Fibroblast of peridontal ligament (primary cell): ENCODE data around the gene FOXL3.
A peak's percentile ranks its signal among the peaks of the same experiment; 100 is the strongest.
"Not testable (repeated sequence)": the region's sequence is repeated elsewhere in the genome, so short reads cannot be mapped to it uniquely, and the experiment has no call there.

Source experiments
- DNase-seq: peaks from one replicate; pipeline ENCODE4 v3.0.0-alpha.2; 2010; ENCODE audit errors: extremely low read depth

The FOXL3 gene

DNA sequence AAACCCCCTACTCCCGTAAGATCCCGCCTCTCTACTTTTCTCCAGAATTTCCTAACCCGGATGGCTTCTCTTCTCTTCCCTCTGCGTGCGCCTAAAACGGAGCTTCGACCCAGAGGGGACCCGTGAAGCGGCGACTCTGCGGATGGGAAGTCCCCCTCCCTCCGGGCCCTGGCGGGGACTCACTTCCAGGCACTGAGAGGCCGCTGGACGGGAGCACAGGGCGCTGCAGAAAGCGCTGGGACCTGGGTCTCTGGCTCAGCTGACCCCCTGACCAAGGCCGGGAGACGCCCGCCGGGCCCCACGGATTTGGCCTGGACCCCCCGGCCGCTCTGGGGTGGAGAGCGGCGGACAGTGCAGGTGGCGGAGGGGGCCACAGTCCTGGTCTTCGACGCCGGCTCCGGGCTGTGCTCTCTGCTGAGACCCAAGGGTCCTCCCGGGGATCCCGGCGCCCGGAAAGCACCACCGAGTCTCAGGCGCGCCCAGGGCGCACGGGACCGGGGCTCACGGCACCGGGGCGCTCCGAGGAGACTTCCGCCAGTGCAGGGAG, 688 bp upstream of the FOXL3 start:
- no peak for DNase-seq

- DNase-seq: no peak
Observed at GRCh38 chr7:290554-291372, 793 bp downstream of the FOXL3 start.

DNA sequence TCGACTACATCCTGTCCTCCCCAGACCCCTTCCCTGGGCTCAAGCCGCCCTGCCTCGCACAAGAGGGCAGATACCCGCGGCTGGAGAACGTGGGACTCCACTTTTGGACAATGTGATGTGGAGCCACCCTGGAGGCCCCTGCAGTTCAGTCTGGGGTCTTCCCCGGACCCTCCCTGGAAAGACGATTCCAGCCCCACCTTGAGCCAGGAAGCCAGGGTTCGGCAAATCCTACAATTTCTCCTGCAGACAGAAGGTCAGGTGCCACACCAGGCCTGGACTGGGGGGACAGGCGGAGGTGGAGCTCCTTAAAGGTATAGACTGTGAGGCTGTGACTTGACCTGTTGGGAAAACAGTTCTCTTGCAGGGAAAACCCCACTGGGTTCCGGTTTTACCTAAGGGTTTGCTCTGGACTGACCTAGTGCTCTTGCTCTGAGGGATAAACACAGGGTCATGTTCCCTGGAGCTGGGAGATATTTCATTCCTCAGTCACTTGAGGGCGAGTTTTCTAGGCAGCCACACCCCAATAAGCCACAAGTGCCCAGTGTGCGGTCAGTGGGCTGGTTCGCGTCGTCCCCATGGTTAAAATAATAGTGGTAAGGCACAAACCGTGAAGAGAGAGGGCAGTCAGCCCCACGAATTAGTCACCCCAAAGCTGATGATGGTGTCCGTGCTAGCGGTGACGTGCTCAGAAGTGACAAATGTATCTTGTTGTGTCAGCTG, 1.6 kb downstream of the FOXL3 start:
- no peak for DNase-seq

DNA sequence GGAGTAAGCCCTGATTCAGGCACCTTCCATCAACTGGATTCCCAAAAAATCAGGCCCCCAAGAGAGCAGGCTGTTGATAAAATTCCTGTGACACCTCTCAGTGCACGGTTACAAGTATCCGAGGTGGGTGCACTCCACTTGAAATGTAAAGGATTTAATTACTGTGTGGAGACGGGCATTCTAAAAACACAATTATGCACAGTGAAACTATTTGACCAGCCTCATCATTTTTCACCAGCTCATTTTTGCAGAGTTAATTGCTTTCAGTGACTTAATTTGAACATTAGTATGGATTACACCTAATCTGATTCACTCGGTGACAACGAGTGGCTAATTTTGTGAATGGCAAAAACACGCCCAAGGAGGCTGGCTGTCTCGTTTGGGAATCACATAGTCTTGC, 2.3 kb downstream of the FOXL3 start:
- no peak for DNase-seq

- no peak for DNase-seq
Observed at GRCh38 chr7:292826-293225, 2.9 kb downstream of the FOXL3 start.

GRCh38 chr7:293681-294439, 3.9 kb downstream of the FOXL3 start:
- no peak for DNase-seq

GRCh38 chr7:294440-295154, 4.6 kb downstream of the FOXL3 start:
- no peak for DNase-seq

DNA sequence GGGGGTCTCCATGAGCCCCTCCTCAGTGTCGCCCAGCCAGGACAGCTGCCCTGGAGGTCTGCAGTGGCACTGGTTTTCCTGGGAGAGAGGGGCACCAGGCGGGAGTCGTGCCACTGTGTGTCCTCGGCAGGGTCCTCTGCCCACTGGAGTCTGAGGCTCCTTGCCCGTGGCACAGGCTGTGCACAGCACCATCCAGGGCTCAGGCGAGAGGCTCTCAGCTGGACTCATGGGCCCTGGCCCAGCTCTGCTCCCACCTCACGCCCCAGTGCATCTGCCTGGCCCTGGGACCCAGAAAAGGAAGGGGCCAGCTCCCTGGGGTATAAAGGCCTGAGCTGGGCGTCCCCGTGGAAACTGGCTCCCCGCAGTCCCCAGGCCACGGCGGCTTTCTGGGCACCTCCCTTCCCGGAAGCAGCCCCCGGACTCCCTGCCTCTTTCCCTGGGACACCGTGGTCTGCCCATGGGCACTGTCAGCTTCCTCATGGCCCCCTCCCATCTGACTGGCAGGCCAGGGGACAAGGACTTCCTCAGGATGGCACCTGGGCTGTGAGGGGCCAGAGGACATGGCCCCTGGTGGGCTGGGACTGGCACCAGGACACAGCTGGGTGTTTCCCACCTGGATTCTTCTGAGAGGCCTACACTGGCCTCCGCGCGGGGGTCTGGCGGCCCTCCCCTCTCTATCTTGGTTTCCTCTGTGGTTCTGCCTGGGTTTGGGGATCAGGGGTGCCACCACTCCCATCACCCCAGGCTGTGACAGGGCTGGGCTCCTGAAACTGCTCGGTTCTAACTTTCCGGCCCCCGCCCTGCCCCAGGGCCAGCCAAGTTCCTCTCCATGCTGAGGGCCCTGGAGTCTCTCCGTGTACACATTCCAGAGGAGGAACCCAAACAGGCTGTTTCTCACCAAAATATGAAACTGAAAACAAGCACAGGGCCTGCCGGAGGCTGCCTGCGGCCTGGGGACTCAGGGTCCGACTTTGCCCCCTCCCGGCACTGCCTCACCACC, 5.5 kb downstream of the FOXL3 start:
- DNase-seq: peak; percentile 5

DNA sequence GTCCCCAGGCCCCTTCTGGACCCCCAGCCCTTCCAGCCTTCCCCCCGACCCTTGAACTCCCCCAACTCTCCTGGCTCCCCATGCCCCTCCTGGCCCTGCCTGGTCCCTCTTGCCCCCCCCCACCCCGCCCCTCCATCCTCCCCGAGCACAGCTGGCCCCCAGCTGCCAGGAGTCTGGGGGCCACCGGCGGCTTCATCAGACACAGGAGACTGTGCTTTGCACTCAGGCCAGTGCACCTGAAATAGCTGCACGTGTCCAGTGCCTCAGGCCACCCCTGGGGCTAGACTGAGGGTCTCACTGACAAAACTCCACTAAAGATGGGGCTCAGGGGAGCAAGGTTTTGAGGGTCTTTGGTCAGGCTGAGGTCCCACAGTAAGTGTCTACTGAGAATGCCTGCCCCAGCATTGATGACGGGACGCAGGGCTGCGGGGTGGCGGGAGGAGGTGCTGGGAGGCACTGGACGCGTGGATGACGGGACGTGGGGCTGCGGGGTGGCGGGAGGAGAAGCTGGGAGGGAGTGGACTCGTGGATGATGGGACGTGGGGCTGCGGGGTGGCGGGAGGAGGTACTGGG, 6.5 kb downstream of the FOXL3 start:
- DNase-seq: no peak

DNA sequence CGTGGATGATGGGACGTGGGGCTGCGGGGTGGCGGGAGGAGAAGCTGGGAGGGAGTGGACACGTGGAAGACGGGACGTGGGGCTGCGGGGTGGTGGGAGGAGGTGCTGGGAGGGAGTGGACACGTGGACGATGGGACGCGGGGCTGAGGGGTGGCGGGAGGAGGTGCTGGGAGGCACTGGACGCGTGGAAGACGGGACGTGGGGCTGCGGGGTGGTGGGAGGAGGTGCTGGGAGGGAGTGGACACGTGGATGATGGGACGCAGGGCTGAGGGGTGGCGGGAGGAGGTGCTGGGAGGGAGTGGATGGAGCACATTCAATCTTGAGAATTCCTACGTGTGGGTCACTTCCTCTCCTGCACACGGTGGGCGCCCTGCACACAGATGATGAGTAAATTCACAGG, 7.2 kb downstream of the FOXL3 start:
- not testable (repeated sequence) for DNase-seq

- DNase-seq: no peak
Observed at GRCh38 chr7:297611-298374, 7.8 kb downstream of the FOXL3 start.

- DNase-seq: no peak
Observed at GRCh38 chr7:298375-298702, 8.4 kb downstream of the FOXL3 start.

GRCh38 chr7:298743-299142, 8.8 kb downstream of the FOXL3 start:
- no peak for DNase-seq

GRCh38 chr7:299169-299568, 9.2 kb downstream of the FOXL3 start:
- no peak for DNase-seq

GRCh38 chr7:299628-300027, 9.7 kb downstream of the FOXL3 start:
- no peak for DNase-seq

DNA sequence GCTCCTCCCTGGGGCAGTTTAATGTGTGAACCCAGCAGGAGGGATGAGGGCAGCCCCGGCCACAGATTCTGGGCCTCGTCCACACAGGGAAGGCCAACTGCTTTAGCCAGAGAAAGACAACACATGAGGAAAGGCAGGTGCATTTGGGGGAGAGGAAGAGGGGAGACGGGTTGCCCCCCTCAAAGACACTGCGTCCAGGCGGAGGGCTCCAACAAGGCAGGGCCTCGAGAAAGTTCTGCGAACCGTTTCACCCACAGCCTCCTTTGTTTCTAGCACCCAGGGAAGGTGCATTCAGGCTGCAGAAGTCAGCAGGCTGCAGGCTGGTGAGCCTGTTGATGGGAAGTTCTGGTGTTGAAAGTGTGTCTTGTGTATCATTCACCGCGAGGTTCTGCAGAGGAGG, 10.1 kb downstream of the FOXL3 start:
- DNase-seq: no peak

GRCh38 chr7:300546-301290, 10.7 kb downstream of the FOXL3 start:
- DNase-seq: no peak

GRCh38 chr7:301291-302053, 11.5 kb downstream of the FOXL3 start:
- DNase-seq: no peak
